Measurements from ENCODE around the gene BPHL. TPM values are rescaled to one million over a fixed set of nuclear protein-coding genes. Genes with fewer than 3 reads are reported as not detected.

The BPHL gene
- 21.7 and 25.6 TPM in 2 replicates for polyA plus RNA-seq (2012; rRNA removed)
- 19.1 and 21.3 TPM in 2 replicates for polyA plus RNA-seq (2012; cell fraction: cytosol; rRNA removed)
- polyA plus RNA-seq (2012; cell fraction: nucleus; rRNA removed), result 36.9 and 52.4 TPM in 2 replicates

- POLR2A ChIA-PET, result interaction anchor here (1.3 to 2.1 kb wide), 2 partner anchors 108 to 111 kb away, joined by 3 to 12 read pairs; no protein-coding TSS in a partner anchor
- H3K9me2 ChIP-seq, result no peaks in the 10 kb centered on the region
- H3F3A ChIP-seq (replicated peaks; ENCODE audit: insufficient read depth), result peaks cover 13% of the 10 kb centered on the region
- DNase-seq, result peak; percentile 100
- H3K27ac ChIP-seq (ENCODE audit: low read depth in 2 of 2, low read length in 1 of 2), result peak within 1 kb of the TSS; percentile 95 to 96
- CTCF ChIA-PET, result interaction anchor here (4.4 kb wide), 1 partner anchor 132 kb away, joined by 32 read pairs; no protein-coding TSS in a partner anchor
- H3K9ac ChIP-seq, result peak within 1 kb of the TSS; percentile 90
- H3K4me2 ChIP-seq, result peak within 1 kb of the TSS; percentile 93
- no peaks in the 10 kb centered on the region for H3K27me3 ChIP-seq (ENCODE audit: insufficient read depth)
- WGBS (ENCODE audit: low lambda C conversion rate), result 0% methylated on average over 17 of the region's 89 CpGs
- H3K36me3 ChIP-seq (replicated peaks in 1 of 2; ENCODE audit: control insufficient read depth in 1 of 2, insufficient read depth in 2 of 2, low read length in 1 of 2), result peaks cover 3 to 17% of the 10 kb centered on the region in 2 experiments
- H3K9me3 ChIP-seq, result no peaks in the 10 kb centered on the region
- peaks cover 11% of the 10 kb centered on the region for H3K79me2 ChIP-seq (ENCODE audit: insufficient read depth)
- H3K4me1 ChIP-seq (ENCODE audit: control insufficient read depth in 1 of 2, insufficient read depth in 2 of 2, low read depth in 1 of 2, low read length in 1 of 2), result peaks cover 11 to 16% of the 10 kb centered on the region in 2 experiments; a peak in 2 of 4 replicates
- H2AFZ ChIP-seq (ENCODE audit: low read depth), result peak within 1 kb of the TSS; percentile 83
- peak within 1 kb of the TSS; percentile 84 to 87 for H3K4me3 ChIP-seq (ENCODE audit: low read depth in 2 of 2, low read length in 1 of 2)
- TF ChIP-seq YY1 (IDR thresholded peaks at IDR 0.05; ENCODE audit: low read depth) (peak; percentile 71), MAX (IDR thresholded peaks at IDR 0.05; ENCODE audit: low read depth) (peak; percentile 48; the same call in 1 of the 2 replicates), CHD2 (IDR thresholded peaks at IDR 0.05; ENCODE audit: low read length, partially characterized antibody) (peak; percentile 39), FOXM1 (IDR thresholded peaks at IDR 0.05; ENCODE audit: low read depth) (no peak), ELF1 (IDR thresholded peaks at IDR 0.05) (no peak), NRF1 (IDR thresholded peaks at IDR 0.05; ENCODE audit: low read depth, low read length) (peak; percentile 73), MXI1 (IDR thresholded peaks at IDR 0.05; ENCODE audit: low read depth, low read length) (peak; percentile 74), POLR2AphosphoS5 (IDR thresholded peaks at IDR 0.05; ENCODE audit: low read depth, low read length) (peak; percentile 80)
- no peaks in the 10 kb centered on the region for H4K20me1 ChIP-seq (ENCODE audit: insufficient read depth)
Observed at GRCh38 chr6:3118353-3119039, at the start of gene BPHL. Gene BPHL (plus strand): TSS chr6:3118711. CDS start chr6:3118741, 30 bp downstream.

- peaks cover 38% of the 10 kb centered on the region for H4K20me1 ChIP-seq (ENCODE audit: insufficient read depth)
- TF ChIP-seq RCOR1 (IDR thresholded peaks at IDR 0.05; ENCODE audit: low read length) (no peak), IRF3 (IDR thresholded peaks at IDR 0.05; ENCODE audit: low read depth, low read length) (no peak), ELF1 (IDR thresholded peaks at IDR 0.05) (no peak), USF1 (IDR thresholded peaks at IDR 0.05; ENCODE audit: borderline replicate concordance, low read depth) (no peak), FOXJ3 (CRISPR knock-in tag; IDR thresholded peaks at IDR 0.05) (no peak), EZH2phosphoT487 (IDR thresholded peaks at IDR 0.05; ENCODE audit: borderline replicate concordance, low read depth) (no peak), RFX5 (IDR thresholded peaks at IDR 0.05; ENCODE audit: low read length) (no peak), TAF1 (IDR thresholded peaks at IDR 0.05; ENCODE audit: borderline replicate concordance, low read depth, low read length) (no peak), GABPA (IDR thresholded peaks at IDR 0.05; ENCODE audit: low read depth) (no peak), NFIC (IDR thresholded peaks at IDR 0.05; ENCODE audit: borderline replicate concordance) (no peak), FOSL2 (IDR thresholded peaks at IDR 0.05; ENCODE audit: borderline replicate concordance, low read depth) (no peak), USF2 (IDR thresholded peaks at IDR 0.05; ENCODE audit: borderline replicate concordance, low read depth, low read length) (no peak), REST (IDR thresholded peaks at IDR 0.05; ENCODE audit: low read depth, low read length) (no peak)
Observed at GRCh38 chr6:3071568-3071967, 46.9 kb upstream of the BPHL start.

More at GRCh38 chr6:3071568-3071967, 46.9 kb upstream of the BPHL start:
- WGBS (ENCODE audit: low lambda C conversion rate), result 96% methylated on average over 2 of the region's 2 CpGs
- Histone ChIP-seq H3K27me3 (ENCODE audit: insufficient read depth) (no peaks in the 10 kb centered on the region), H3K4me1 (ENCODE audit: control insufficient read depth in 1 of 2, insufficient read depth in 2 of 2, low read depth in 1 of 2, low read length in 1 of 2) (peaks cover 5 to 24% of the 10 kb centered on the region in 2 experiments; a peak in 3 of 4 replicates), H3K79me2 (ENCODE audit: insufficient read depth) (peaks cover 90% of the 10 kb centered on the region), H2AFZ (ENCODE audit: low read depth) (no peak overlapping the region), H3F3A (replicated peaks; ENCODE audit: insufficient read depth) (peaks cover 26% of the 10 kb centered on the region), H3K36me3 (replicated peaks in 1 of 2; ENCODE audit: control insufficient read depth in 1 of 2, insufficient read depth in 2 of 2, low read length in 1 of 2) (peaks cover 18 to 22% of the 10 kb centered on the region in 2 experiments), H3K9me2 (no peaks in the 10 kb centered on the region), H3K9me3 (no peaks in the 10 kb centered on the region), H3K27ac (ENCODE audit: low read depth in 2 of 2, low read length in 1 of 2) (no peak overlapping the region), H3K9ac (no peak overlapping the region), H3K4me2 (no peak overlapping the region), H3K4me3 (ENCODE audit: low read depth in 2 of 2, low read length in 1 of 2) (no peak overlapping the region)
- ChIA-PET CTCF (interaction anchor here (0.5 to 1.8 kb wide), 4 partner anchors 13 to 83 kb away, joined by 3 to 5 read pairs (median 4); no protein-coding TSS in a partner anchor), POLR2A (no interaction called here)
- no peak for DNase-seq

Measured in SK-N-SH (cell line).